ENCODE data around the gene NCL. TPM values are rescaled to one million over a fixed set of nuclear protein-coding genes. Genes with fewer than 3 reads are reported as not detected.

The NCL gene
- total and polyA plus RNA-seq, 7 donors = 221 to 632 (median 382) TPM

GRCh38 chr2:231455890-231456289 is 8.4 kb downstream of the NCL start:
- intact Hi-C loops (cut with DNase I) = loop anchor here in 1 of 2 donors (10.0 kb wide), 1 partner anchor 371 kb away; no protein-coding TSS in a partner anchor
- no peak overlapping the region for H3K27ac ChIP-seq
- no peak overlapping the region for H3K4me3 ChIP-seq
- TF ChIP-seq CTCF (IDR thresholded peaks at IDR 0.05) = no peak
- H3K36me3 ChIP-seq (ENCODE audit: insufficient read depth in 1 of 2, low read depth in 1 of 2) = peaks cover 26 to 86% of the 10 kb centered on the region in 2 donors
- ATAC-seq (no peak), DNase-seq (no peak)
- H3K27me3 ChIP-seq (ENCODE audit: insufficient read depth in 3 of 3, low read length in 2 of 3) = no peaks in the 10 kb centered on the region
- H3K9me3 ChIP-seq = no peaks in the 10 kb centered on the region
- 89 to 90% (median 89%) methylated on average over 6 of the region's 6 CpGs for WGBS, 3 donors
- peaks cover 8% of the 10 kb centered on the region for H3K4me1 ChIP-seq

- no peak for DNase-seq
- WGBS, 3 donors = 78 to 87% (median 81%) methylated on average over 11 of the region's 11 CpGs
- intact Hi-C loops (cut with DNase I) = loop anchor here in 1 of 2 donors (10.0 kb wide), 1 partner anchor 370 kb away; no protein-coding TSS in a partner anchor
- TF ChIP-seq CTCF (IDR thresholded peaks at IDR 0.05) = no peak
- H3K4me1 ChIP-seq = peaks cover 6% of the 10 kb centered on the region
- ATAC-seq = no peak
- H3K27me3 ChIP-seq (ENCODE audit: insufficient read depth in 3 of 3, low read length in 2 of 3) = no peaks in the 10 kb centered on the region
- no peaks in the 10 kb centered on the region for H3K9me3 ChIP-seq
- no peak overlapping the region for H3K27ac ChIP-seq
- no peak overlapping the region for H3K4me3 ChIP-seq
- peaks cover 26 to 79% of the 10 kb centered on the region in 2 donors for H3K36me3 ChIP-seq (ENCODE audit: insufficient read depth in 1 of 2, low read depth in 1 of 2)
These were observed 9.1 kb downstream of the NCL start for GRCh38 chr2:231455222-231455621.

- no peaks in the 10 kb centered on the region for H3K9me3 ChIP-seq
- intact Hi-C loops (cut with DNase I) = loop anchor here (5.0 to 10.0 kb wide), 3 partner anchors 227 to 370 kb away; no protein-coding TSS in a partner anchor
- WGBS, 3 donors = 81 to 84% (median 82%) methylated on average over 4 of the region's 4 CpGs
These were observed 9.9 kb downstream of the NCL start for GRCh38 chr2:231454361-231454791.

GRCh38 chr2:231452799-231453508 is 11.3 kb downstream of the NCL start:
- Histone ChIP-seq H3K4me1 (no peaks in the 10 kb centered on the region), H3K9me3 (no peaks in the 10 kb centered on the region), H3K27me3 (ENCODE audit: insufficient read depth in 3 of 3, low read length in 2 of 3) (no peaks in the 10 kb centered on the region), H3K4me3 (no peak overlapping the region), H3K27ac (no peak overlapping the region), H3K36me3 (ENCODE audit: insufficient read depth in 1 of 2, low read depth in 1 of 2) (peaks cover 15 to 57% of the 10 kb centered on the region in 2 donors)
- intact Hi-C loops (cut with DNase I) = loop anchor here (2.0 to 10.0 kb wide), 4 partner anchors 226 to 368 kb away; no protein-coding TSS in a partner anchor
- ATAC-seq = peak; percentile 12 to 28 (median 16)
- TF ChIP-seq CTCF (IDR thresholded peaks at IDR 0.05) = no peak
- WGBS, 3 donors = 64 to 69% (median 65%) methylated on average over 10 of the region's 10 CpGs
- no peak for DNase-seq

More at GRCh38 chr2:231454361-231454791, 9.9 kb downstream of the NCL start:
- TF ChIP-seq CTCF (IDR thresholded peaks at IDR 0.05) = no peak
- Histone ChIP-seq H3K36me3 (ENCODE audit: insufficient read depth in 1 of 2, low read depth in 1 of 2) (peaks cover 26 to 71% of the 10 kb centered on the region in 2 donors), H3K27ac (no peak overlapping the region), H3K27me3 (ENCODE audit: insufficient read depth in 3 of 3, low read length in 2 of 3) (no peaks in the 10 kb centered on the region), H3K4me1 (peaks cover 6% of the 10 kb centered on the region), H3K4me3 (no peak overlapping the region)
- no peak for ATAC-seq
- no peak for DNase-seq

All from psoas muscle (tissue), 8 donors.